ENCODE measurements around the gene RABGAP1.

DNA sequence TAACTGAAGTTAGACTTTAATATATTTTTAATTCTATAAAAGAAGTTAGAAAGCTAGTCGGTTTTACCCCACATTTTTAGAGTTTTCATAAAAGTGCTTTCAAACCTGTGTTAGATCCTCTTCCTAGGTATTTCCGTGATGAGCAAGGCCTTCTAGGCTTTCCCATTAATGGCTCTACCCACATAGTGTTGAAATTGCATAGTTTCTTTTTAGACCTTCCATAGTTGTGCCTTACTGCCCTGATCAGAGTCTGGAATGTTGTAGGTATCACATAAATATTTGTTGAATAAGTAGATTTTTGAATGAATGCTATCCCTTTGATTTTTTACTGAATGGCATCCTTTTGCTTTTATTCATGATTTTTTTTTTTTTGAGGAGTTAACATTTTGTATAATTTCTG is 47.3 kb downstream of the RABGAP1 start:
- TF ChIP-seq, protein P1, sequence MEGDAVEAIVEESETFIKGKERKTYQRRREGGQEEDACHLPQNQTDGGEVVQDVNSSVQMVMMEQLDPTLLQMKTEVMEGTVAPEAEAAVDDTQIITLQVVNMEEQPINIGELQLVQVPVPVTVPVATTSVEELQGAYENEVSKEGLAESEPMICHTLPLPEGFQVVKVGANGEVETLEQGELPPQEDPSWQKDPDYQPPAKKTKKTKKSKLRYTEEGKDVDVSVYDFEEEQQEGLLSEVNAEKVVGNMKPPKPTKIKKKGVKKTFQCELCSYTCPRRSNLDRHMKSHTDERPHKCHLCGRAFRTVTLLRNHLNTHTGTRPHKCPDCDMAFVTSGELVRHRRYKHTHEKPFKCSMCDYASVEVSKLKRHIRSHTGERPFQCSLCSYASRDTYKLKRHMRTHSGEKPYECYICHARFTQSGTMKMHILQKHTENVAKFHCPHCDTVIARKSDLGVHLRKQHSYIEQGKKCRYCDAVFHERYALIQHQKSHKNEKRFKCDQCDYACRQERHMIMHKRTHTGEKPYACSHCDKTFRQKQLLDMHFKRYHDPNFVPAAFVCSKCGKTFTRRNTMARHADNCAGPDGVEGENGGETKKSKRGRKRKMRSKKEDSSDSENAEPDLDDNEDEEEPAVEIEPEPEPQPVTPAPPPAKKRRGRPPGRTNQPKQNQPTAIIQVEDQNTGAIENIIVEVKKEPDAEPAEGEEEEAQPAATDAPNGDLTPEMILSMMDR (IDR thresholded peaks at IDR 0.05; ENCODE audit: low read length): no peak
- no peak for TF ChIP-seq EZH2 (optimal IDR thresholded peaks at IDR 0.05; ENCODE audit: low read depth, low read length)
- no peak for TF ChIP-seq EZH2phosphoT487 (IDR thresholded peaks at IDR 0.05; ENCODE audit: low read length)
